Measurements from ENCODE around the gene RSRC1.

DNA sequence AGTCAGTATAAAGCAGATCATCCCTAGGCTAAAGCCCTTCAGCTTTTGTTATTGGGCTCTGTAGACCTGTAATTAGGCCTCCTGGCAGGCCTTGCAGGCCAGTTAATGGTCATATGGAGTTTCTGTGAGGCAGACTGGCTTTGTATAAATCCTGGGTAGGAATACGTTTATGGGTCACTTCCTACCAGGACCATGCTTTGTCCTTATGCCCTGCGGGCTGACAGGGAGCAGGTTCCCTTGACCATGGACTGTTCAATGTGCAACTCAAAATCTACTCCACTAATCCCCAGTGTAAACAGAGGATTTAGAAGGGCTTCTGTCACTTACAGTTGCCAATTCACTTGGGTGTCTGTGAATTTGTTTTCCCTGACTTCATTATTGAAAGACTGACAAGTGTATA is 258.4 kb downstream of the RSRC1 start:
- TF ChIP-seq, protein P1, sequence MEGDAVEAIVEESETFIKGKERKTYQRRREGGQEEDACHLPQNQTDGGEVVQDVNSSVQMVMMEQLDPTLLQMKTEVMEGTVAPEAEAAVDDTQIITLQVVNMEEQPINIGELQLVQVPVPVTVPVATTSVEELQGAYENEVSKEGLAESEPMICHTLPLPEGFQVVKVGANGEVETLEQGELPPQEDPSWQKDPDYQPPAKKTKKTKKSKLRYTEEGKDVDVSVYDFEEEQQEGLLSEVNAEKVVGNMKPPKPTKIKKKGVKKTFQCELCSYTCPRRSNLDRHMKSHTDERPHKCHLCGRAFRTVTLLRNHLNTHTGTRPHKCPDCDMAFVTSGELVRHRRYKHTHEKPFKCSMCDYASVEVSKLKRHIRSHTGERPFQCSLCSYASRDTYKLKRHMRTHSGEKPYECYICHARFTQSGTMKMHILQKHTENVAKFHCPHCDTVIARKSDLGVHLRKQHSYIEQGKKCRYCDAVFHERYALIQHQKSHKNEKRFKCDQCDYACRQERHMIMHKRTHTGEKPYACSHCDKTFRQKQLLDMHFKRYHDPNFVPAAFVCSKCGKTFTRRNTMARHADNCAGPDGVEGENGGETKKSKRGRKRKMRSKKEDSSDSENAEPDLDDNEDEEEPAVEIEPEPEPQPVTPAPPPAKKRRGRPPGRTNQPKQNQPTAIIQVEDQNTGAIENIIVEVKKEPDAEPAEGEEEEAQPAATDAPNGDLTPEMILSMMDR (IDR thresholded peaks at IDR 0.05 in 4 of 5, conservative IDR thresholded peaks at IDR 0.05 in 1 of 5): no peak
- no peak for TF ChIP-seq POLR2A (IDR thresholded peaks at IDR 0.05)

Data from gastrocnemius medialis (tissue), 4 donors.